Spleen (tissue), 11 donors: ENCODE results near the gene RNF41. TPM values are rescaled to one million over a fixed set of nuclear protein-coding genes. Genes with fewer than 3 reads are reported as not detected.
A peak's percentile ranks its signal among the peaks of the same experiment; 100 is the strongest.

Source experiments
- DNase-seq: peaks from one replicate; pipeline ENCODE4 v3.0.0-alpha.2; 2020
- H3K27ac ChIP-seq, 8 donors: fragments of 200-600 bp; sonication (generic) in 7 of 8; 1 replicate in 4 of 8; 2 replicates in 4 of 8; pipeline versions ENCODE4 v1.5.0 to v1.8.0; 2016 to 2021; ENCODE audit warnings: inconsistent platforms in 4 of 8, mild to moderate bottlenecking in 4 of 8, moderate library complexity in 1 of 8
- H3K27me3 ChIP-seq, 7 donors: fragments of 200-600 bp; sonication (generic) in 6 of 7; replicated peaks in 1 of 7; 1 replicate in 4 of 7; 2 replicates in 3 of 7; pipeline versions ENCODE4 v1.5.0 to v1.8.0; 2016 to 2021; ENCODE audit warnings: inconsistent platforms in 3 of 7, mild to moderate bottlenecking in 1 of 7
- H3K36me3 ChIP-seq, 6 donors: fragments of 200-600 bp; sonication (generic) in 5 of 6; 1 replicate in 4 of 6; 2 replicates in 2 of 6; pipeline versions ENCODE4 v1.5.0 to v1.8.0; 2016 to 2021; ENCODE audit warnings: inconsistent platforms in 2 of 6
- H3K4me1 ChIP-seq, 6 donors: fragments of 200-600 bp; sonication (generic) in 5 of 6; 1 replicate in 3 of 6; 2 replicates in 3 of 6; pipeline versions ENCODE4 v1.5.0 to v1.8.0; 2016 to 2021; ENCODE audit warnings: inconsistent platforms in 3 of 6
- H3K4me3 ChIP-seq, 8 donors: fragments of 200-600 bp; sonication (generic) in 7 of 8; 1 replicate in 4 of 8; 2 replicates in 4 of 8; pipeline versions ENCODE4 v1.5.0 to v1.8.0; 2016 to 2021; ENCODE audit warnings: inconsistent platforms in 4 of 8, mild to moderate bottlenecking in 4 of 8, moderate library complexity in 2 of 8
- H3K9me3 ChIP-seq, 8 donors: fragments of 200-600 bp; sonication (generic) in 7 of 8; 1 replicate in 4 of 8; 2 replicates in 4 of 8; pipeline versions ENCODE4 v1.5.0 to v1.8.0; 2016 to 2021; ENCODE audit warnings: inconsistent platforms in 4 of 8
- POLR2A ChIP-seq, 3 donors: fragments of 450-650 bp; IDR thresholded peaks; one replicate each; pipeline ENCODE4 v1.5.1; 2017; ENCODE audit warnings: antibody characterized with exemption in 3 of 3, mild to moderate bottlenecking in 1 of 3
- POLR2AphosphoS5 ChIP-seq, 3 donors: sonication (generic); formaldehyde crosslinking; IDR thresholded peaks; one replicate each; pipeline ENCODE4 v1.5.1; 2017; ENCODE audit warnings: antibody characterized with exemption in 3 of 3
- WGBS, 5 donors: extraction: QIAGEN DNeasy Blood & Tissue Kit in 3 of 5; methylation state at CpG; one replicate each; pipeline versions ENCODE4 v1.1.5 to v1.1.7; 2013 to 2018; 5-methylcytosine and 5-hydroxymethylcytosine counted together
- intact Hi-C: fragments of 100-400 bp; cut with DNase I; formaldehyde crosslinking; loops from one replicate; pipeline ENCODE4 v1.15.0; 2023; ENCODE audit warnings: low total_unique reads
- polyA plus RNA-seq, 3 donors: library from polyadenylated mRNA; stranded (reverse); fragments of 200-250 nt; gene quantifications; one replicate each; pipeline ENCODE4 v1.2.1, GENCODE V29; 2013
- total RNA-seq, 7 donors: library from RNA; depleted of rRNA in 3 of 7; stranded (reverse); fragments of >200 nt in 3 of 7; fragmentation: NEBNext Ultra II Directional in 4 of 7; extraction: Animal tissue kit (Norgen Biotek cat#: 25700) in 4 of 7; gene quantifications; one replicate each; pipeline versions ENCODE4 v1.1.0 to v1.2.1, GENCODE V29; 2016 to 2021
- TF ChIP-seq, protein P1 (sequence below), 11 experiments: fragments of 200-600 bp in 7 of 11; fragments of 450-650 bp in 4 of 11; sonication (generic) in 4 of 11; IDR thresholded peaks in 8 of 11; conservative IDR thresholded peaks in 3 of 11; 1 replicate in 7 of 11; 2 replicates in 4 of 11; pipeline versions ENCODE4 v1.4.0 to v1.8.0; 2016 to 2021; ENCODE audit warnings: antibody characterized with exemption in 11 of 11, inconsistent platforms in 4 of 11, mild to moderate bottlenecking in 1 of 11
- donor health status: healthy with polysubstance abuse.
- donor health status: DM: no; HTN: no; CAD: no; lungs with moderate emphysema.
- donor health status: DM: no; HTN: no; CAD: no.
- donor health status: Bipolar disorder and iron deficiency.
- donor health status: healthy.
- donor health status: DM: no; HTN: no; CAD: no.
- donor health status: DM: yes; HTN: yes; CAD: no.

The RNF41 gene
- total and polyA plus RNA-seq, 10 donors, result 13.2 to 56.1 (median 45.0) TPM

DNA sequence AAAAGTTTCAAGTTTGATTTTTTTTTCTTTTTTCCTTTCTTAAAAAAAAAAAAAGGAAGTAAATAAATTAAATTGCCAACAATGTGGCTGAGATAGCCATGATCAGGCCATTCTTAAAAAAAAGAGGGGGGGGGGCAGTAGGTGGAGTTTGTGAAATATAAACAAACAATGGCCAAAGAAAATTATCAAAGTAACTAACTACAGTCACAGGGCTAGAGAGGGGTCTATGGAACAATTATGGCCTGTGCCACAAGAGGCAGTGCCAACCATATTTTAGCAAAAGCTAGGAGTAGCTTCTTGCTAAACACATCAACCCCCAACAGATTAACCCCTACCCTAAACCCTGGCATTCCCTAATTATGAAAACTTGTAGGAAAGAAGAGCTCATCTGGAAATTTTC, 16.3 kb downstream of the RNF41 start:
- DNase-seq, result no peak
- Histone ChIP-seq H3K27me3 (no peaks in the 10 kb centered on the region), H3K4me1 (peaks cover 3 to 36% (median 9%) of the 10 kb centered on the region in 6 donors), H3K4me3 (no peak overlapping the region), H3K36me3 (peaks cover 0 to 67% (median 57%) of the 10 kb centered on the region in 6 donors), H3K9me3 (no peaks in the 10 kb centered on the region), H3K27ac (peak overlapping the region in 4 of 8 donors; percentile 16 to 48 (median 24))
- no peak for TF ChIP-seq POLR2A (IDR thresholded peaks at IDR 0.05)
- TF ChIP-seq, protein P1, sequence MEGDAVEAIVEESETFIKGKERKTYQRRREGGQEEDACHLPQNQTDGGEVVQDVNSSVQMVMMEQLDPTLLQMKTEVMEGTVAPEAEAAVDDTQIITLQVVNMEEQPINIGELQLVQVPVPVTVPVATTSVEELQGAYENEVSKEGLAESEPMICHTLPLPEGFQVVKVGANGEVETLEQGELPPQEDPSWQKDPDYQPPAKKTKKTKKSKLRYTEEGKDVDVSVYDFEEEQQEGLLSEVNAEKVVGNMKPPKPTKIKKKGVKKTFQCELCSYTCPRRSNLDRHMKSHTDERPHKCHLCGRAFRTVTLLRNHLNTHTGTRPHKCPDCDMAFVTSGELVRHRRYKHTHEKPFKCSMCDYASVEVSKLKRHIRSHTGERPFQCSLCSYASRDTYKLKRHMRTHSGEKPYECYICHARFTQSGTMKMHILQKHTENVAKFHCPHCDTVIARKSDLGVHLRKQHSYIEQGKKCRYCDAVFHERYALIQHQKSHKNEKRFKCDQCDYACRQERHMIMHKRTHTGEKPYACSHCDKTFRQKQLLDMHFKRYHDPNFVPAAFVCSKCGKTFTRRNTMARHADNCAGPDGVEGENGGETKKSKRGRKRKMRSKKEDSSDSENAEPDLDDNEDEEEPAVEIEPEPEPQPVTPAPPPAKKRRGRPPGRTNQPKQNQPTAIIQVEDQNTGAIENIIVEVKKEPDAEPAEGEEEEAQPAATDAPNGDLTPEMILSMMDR (IDR thresholded peaks at IDR 0.05 in 8 of 11, conservative IDR thresholded peaks at IDR 0.05 in 3 of 11), result no peak
- no peak for TF ChIP-seq POLR2AphosphoS5 (IDR thresholded peaks at IDR 0.05)
- intact Hi-C loops, result no loop called here

DNA sequence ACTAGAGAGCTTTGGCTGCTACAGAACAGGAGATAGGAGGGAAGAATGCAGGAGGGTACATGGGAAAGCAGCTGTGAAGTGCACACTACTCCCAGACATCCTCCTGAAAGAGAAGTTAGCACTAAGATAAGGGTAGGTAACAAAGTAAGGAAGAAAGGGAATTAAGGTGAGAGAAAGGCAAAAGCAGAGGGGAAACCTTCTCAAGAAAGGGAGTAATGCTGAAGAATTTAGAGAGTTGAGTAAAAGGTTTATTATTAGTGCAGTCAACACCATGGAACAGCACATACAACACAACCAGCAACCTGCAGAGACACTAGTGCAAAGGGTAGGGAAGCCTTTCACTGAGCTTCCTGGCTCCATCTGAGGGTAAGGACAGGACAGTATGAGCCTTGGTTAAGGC, 17.4 kb downstream of the RNF41 start:
- no peak for DNase-seq
- Histone ChIP-seq H3K9me3 (no peaks in the 10 kb centered on the region), H3K27me3 (no peaks in the 10 kb centered on the region), H3K27ac (peak overlapping the region in 1 of 8 donors; percentile 48), H3K36me3 (peaks cover 0 to 55% (median 45%) of the 10 kb centered on the region in 6 donors), H3K4me1 (peaks cover 3 to 36% (median 9%) of the 10 kb centered on the region in 6 donors), H3K4me3 (no peak overlapping the region)
- intact Hi-C loops, result no loop called here
- TF ChIP-seq POLR2AphosphoS5 (IDR thresholded peaks at IDR 0.05), result no peak

DNA sequence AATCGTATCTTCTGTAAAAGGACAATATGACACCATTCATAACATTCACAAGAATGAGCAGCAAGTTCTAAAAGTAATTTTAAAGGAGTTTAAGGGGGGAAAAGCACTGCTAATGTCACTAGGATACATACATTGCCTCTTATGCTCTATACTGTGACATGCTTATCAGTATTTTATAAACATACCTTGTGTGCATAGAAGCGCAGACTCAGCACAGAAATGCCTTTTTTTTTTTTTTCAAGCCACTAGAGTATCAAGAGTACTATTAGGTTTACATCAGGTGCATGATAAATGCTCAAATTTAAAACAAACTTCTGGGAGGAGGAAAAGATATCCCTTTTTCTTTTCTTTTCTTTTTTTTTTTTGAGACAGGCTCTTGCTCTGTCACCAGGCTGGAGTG, 18.9 kb downstream of the RNF41 start:
- H3K4me1 ChIP-seq, result peaks cover 3 to 34% (median 9%) of the 10 kb centered on the region in 6 donors
- WGBS, 5 donors, result 79 to 89% (median 83%) methylated on average over 2 of the region's 2 CpGs
- no peaks in the 10 kb centered on the region for H3K27me3 ChIP-seq
- H3K4me3 ChIP-seq, result no peak overlapping the region
- no peaks in the 10 kb centered on the region for H3K9me3 ChIP-seq
- H3K27ac ChIP-seq, result peak overlapping the region in 1 of 8 donors; percentile 45
- TF ChIP-seq POLR2AphosphoS5 (IDR thresholded peaks at IDR 0.05), result no peak
- TF ChIP-seq, protein P1 (IDR thresholded peaks at IDR 0.05 in 8 of 11, conservative IDR thresholded peaks at IDR 0.05 in 3 of 11), result no peak
- TF ChIP-seq POLR2A (IDR thresholded peaks at IDR 0.05), result no peak
- intact Hi-C loops, result no loop called here
- H3K36me3 ChIP-seq, result peaks cover 0 to 41% (median 33%) of the 10 kb centered on the region in 6 donors
- DNase-seq, result no peak

DNA sequence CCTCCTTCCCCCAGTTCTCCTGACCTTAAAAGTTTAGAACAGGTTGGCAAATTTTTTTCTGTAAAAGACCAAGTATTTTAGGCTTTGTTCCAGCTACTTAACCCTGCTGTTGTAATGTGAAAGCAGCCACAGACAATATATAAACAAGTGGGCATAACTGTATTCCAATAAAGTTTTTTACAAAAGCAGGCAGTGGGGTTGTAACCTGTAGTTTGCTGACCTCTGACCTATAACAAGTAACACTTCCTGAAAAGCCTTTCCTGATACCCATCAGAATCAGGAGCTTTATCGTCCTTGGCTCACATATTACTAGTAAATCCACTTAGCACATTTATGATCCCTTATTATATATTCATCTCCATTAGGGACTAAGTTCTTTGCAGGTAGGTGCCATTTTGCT, 19.4 kb downstream of the RNF41 start:
- no peak for DNase-seq
- Histone ChIP-seq H3K27me3 (no peaks in the 10 kb centered on the region), H3K36me3 (peaks cover 0 to 36% (median 28%) of the 10 kb centered on the region in 6 donors), H3K4me1 (peaks cover 3 to 31% (median 9%) of the 10 kb centered on the region in 6 donors), H3K27ac (peak overlapping the region in 2 of 8 donors; percentile 33 to 45), H3K4me3 (no peak overlapping the region), H3K9me3 (no peaks in the 10 kb centered on the region)
- TF ChIP-seq POLR2AphosphoS5 (IDR thresholded peaks at IDR 0.05) (no peak), POLR2A (IDR thresholded peaks at IDR 0.05) (no peak)
- TF ChIP-seq, protein P1 (IDR thresholded peaks at IDR 0.05 in 8 of 11, conservative IDR thresholded peaks at IDR 0.05 in 3 of 11), result no peak
- 52 to 71% (median 67%) methylated on average over 1 of the region's 1 CpG for WGBS, 5 donors
- intact Hi-C loops, result no loop called here

DNA sequence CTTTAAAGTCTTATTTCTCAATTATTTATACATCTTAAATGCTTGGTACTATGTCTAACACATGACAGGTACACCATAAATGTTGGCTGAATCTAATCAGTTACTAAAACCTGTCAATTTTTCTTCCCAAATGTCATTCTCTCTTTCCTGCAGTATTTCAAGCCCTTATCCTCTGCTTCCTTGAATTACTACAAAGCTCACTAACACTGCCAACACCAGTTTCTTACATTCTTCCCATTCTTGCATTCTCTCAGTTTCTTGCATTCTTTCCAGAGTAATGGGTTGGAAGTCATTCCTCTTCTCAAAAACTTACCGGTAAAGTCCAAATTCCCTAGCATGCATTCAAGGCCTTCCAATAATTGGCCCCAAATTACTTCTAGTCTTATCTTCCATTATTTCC, 22.9 kb downstream of the RNF41 start:
- intact Hi-C loops, result loop anchor here (10.0 kb wide), 1 partner anchor 56 kb away; the partner anchor contains the start of gene ANKRD52
- Histone ChIP-seq H3K4me3 (no peak overlapping the region), H3K36me3 (peaks cover 0 to under 1% (median 0%) of the 10 kb centered on the region in 6 donors), H3K27ac (no peak overlapping the region), H3K27me3 (no peaks in the 10 kb centered on the region), H3K9me3 (no peaks in the 10 kb centered on the region), H3K4me1 (peaks cover 0 to 15% (median 6%) of the 10 kb centered on the region in 6 donors)
- DNase-seq, result no peak
- 74 to 86% (median 81%) methylated on average over 1 of the region's 1 CpG for WGBS, 5 donors
- TF ChIP-seq POLR2A (IDR thresholded peaks at IDR 0.05), result no peak
- TF ChIP-seq, protein P1 (IDR thresholded peaks at IDR 0.05 in 8 of 11, conservative IDR thresholded peaks at IDR 0.05 in 3 of 11), result no peak
- TF ChIP-seq POLR2AphosphoS5 (IDR thresholded peaks at IDR 0.05), result no peak
